ENCODE data around the gene RNGTT. TPM values are rescaled to one million over a fixed set of nuclear protein-coding genes. Genes with fewer than 3 reads are reported as not detected.

Gene RNGTT
- total RNA-seq, 4 donors from 2014 or later = 13.9 to 20.5 (median 18.4) TPM

- no peaks in the 10 kb centered on the region for H3K9me3 ChIP-seq
- no peak overlapping the region for H3K4me3 ChIP-seq
- H3K4me1 ChIP-seq = no peaks in the 10 kb centered on the region
- 67 to 77% methylated on average over 1 of the region's 1 CpG for WGBS, 2 donors
- no peak for DNase-seq (ENCODE audit: low spot score in 2 of 2)
- H3K27ac ChIP-seq = no peak overlapping the region
- no peaks in the 10 kb centered on the region for H3K27me3 ChIP-seq
- TF ChIP-seq CTCF (IDR thresholded peaks at IDR 0.05) (no peak), POLR2A (IDR thresholded peaks at IDR 0.05) (no peak), EP300 (IDR thresholded peaks at IDR 0.05) (no peak)
- H3K36me3 ChIP-seq = no peaks in the 10 kb centered on the region
Observed at GRCh38 chr6:88848870-88849269, 114.5 kb downstream of the RNGTT start.

GRCh38 chr6:88843040-88843439 is 120.4 kb downstream of the RNGTT start:
- Histone ChIP-seq H3K27me3 (no peaks in the 10 kb centered on the region), H3K4me3 (no peak overlapping the region), H3K36me3 (no peaks in the 10 kb centered on the region), H3K4me1 (peaks cover 0 to 16% (median 0%) of the 10 kb centered on the region in 4 donors), H3K27ac (peak overlapping the region in 2 of 4 donors; percentile 49 to 53), H3K9me3 (no peaks in the 10 kb centered on the region)
- DNase-seq (ENCODE audit: low spot score in 2 of 2) = no peak
- no peak for TF ChIP-seq EP300 (IDR thresholded peaks at IDR 0.05)
- TF ChIP-seq CTCF (IDR thresholded peaks at IDR 0.05) = no peak
- TF ChIP-seq POLR2A (IDR thresholded peaks at IDR 0.05) = no peak

- peak overlapping the region in 2 of 4 donors; percentile 49 to 53 for H3K27ac ChIP-seq
- no peak for DNase-seq (ENCODE audit: low spot score in 2 of 2)
- H3K4me1 ChIP-seq = peaks cover 0 to 16% (median 0%) of the 10 kb centered on the region in 4 donors
- no peaks in the 10 kb centered on the region for H3K27me3 ChIP-seq
- TF ChIP-seq EP300 (IDR thresholded peaks at IDR 0.05) = no peak
- no peak for TF ChIP-seq CTCF (IDR thresholded peaks at IDR 0.05)
- no peak for TF ChIP-seq POLR2A (IDR thresholded peaks at IDR 0.05)
- peaks cover 0 to under 1% (median 0%) of the 10 kb centered on the region in 3 donors for H3K36me3 ChIP-seq
- no peaks in the 10 kb centered on the region for H3K9me3 ChIP-seq
- H3K4me3 ChIP-seq = no peak overlapping the region
Observed at GRCh38 chr6:88842320-88842719, 121.1 kb downstream of the RNGTT start.

GRCh38 chr6:88840796-88841539 is 122.5 kb downstream of the RNGTT start:
- TF ChIP-seq EP300 (IDR thresholded peaks at IDR 0.05) (no peak), CTCF (IDR thresholded peaks at IDR 0.05) (no peak)
- Histone ChIP-seq H3K4me1 (peaks cover 0 to 16% (median 0%) of the 10 kb centered on the region in 4 donors), H3K9me3 (no peaks in the 10 kb centered on the region), H3K27ac (no peak overlapping the region), H3K27me3 (no peaks in the 10 kb centered on the region), H3K4me3 (no peak overlapping the region), H3K36me3 (peaks cover 0 to 6% (median 0%) of the 10 kb centered on the region in 3 donors)
- DNase-seq (ENCODE audit: low spot score in 2 of 2) = no peak
- WGBS, 2 donors = 53 to 63% methylated on average over 3 of the region's 3 CpGs

GRCh38 chr6:88840289-88840688 is 123.1 kb downstream of the RNGTT start:
- Histone ChIP-seq H3K27me3 (no peaks in the 10 kb centered on the region), H3K4me3 (no peak overlapping the region), H3K9me3 (no peaks in the 10 kb centered on the region), H3K36me3 (peaks cover 0 to 6% (median 0%) of the 10 kb centered on the region in 3 donors), H3K4me1 (peaks cover 0 to 16% (median 0%) of the 10 kb centered on the region in 4 donors), H3K27ac (no peak overlapping the region)
- 93 to 95% methylated on average over 7 of the region's 7 CpGs for WGBS, 2 donors
- TF ChIP-seq POLR2A (IDR thresholded peaks at IDR 0.05) (no peak), EP300 (IDR thresholded peaks at IDR 0.05) (no peak), CTCF (IDR thresholded peaks at IDR 0.05) (no peak)
- DNase-seq (ENCODE audit: low spot score in 2 of 2) = no peak
